Activated CD8-positive, alpha-beta T cell treated with anti-CD3 and anti-CD28 coated beads for 36 hours (primary cell): ENCODE results near the gene NR0B2. TPM values are rescaled to one million over a fixed set of nuclear protein-coding genes. Genes with fewer than 3 reads are reported as not detected.

Source experiments
- ATAC-seq: fragments of 200-7000 bp; cut with Tn5 transposase; one replicate; pipeline ENCODE4 v1.10.0; 2021; ENCODE audit warnings: mild to moderate bottlenecking, moderate library complexity
- CTCF ChIA-PET: fragments of 350-600 bp; sonication (Branson Sonifier 250); formaldehyde crosslinking; loops from one replicate; lab custom pipeline; 2021; ENCODE audit warnings: antibody characterized with exemption; lab: Charles Lee
- POLR2A ChIA-PET: fragments of 350-600 bp; sonication (Branson Sonifier 250); formaldehyde crosslinking; loops from one replicate; lab custom pipeline; 2021; ENCODE audit warnings: antibody characterized with exemption; lab: Charles Lee
- DNase-seq: peaks from one replicate; pipeline ENCODE4 v3.0.0-alpha.2; 2020
- H3K27ac Mint-ChIP-seq: one replicate; pipeline ENCODE4 v1.8.0; 2021; ENCODE audit warnings: mild to moderate bottlenecking, mixed read lengths
- H3K27me3 Mint-ChIP-seq: one replicate; pipeline ENCODE4 v1.8.0; 2021; ENCODE audit warnings: mixed read lengths
- H3K36me3 Mint-ChIP-seq: one replicate; pipeline ENCODE4 v1.8.0; 2021; ENCODE audit warnings: low read depth, mixed read lengths
- H3K4me1 Mint-ChIP-seq: one replicate; pipeline ENCODE4 v1.8.0; 2021; ENCODE audit warnings: low read depth, mixed read lengths
- H3K4me3 Mint-ChIP-seq: one replicate; pipeline ENCODE4 v1.8.0; 2021; ENCODE audit warnings: mild to moderate bottlenecking, moderate library complexity, mixed read lengths
- H3K9me3 Mint-ChIP-seq: one replicate; pipeline ENCODE4 v1.8.0; 2021; ENCODE audit warnings: mixed read lengths
- CTCF ChIP-seq: fragments of 200-600 bp; IDR thresholded peaks from one replicate; pipeline ENCODE4 v1.8.0; 2022; ENCODE audit warnings: antibody characterized with exemption, mild to moderate bottlenecking
- intact Hi-C: fragments of 100-400 bp; cut with micrococcal nuclease; formaldehyde crosslinking; loops from one replicate; pipeline ENCODE4 v1.10.0; 2022
- total RNA-seq, 2 experiments: library from RNA; stranded (reverse); gene quantifications; one replicate each; pipeline ENCODE4 v1.2.3, GENCODE V29; 2021

The NR0B2 gene
- total RNA-seq, 2 experiments from 2014 or later = not detected

GRCh38 chr1:26915204-26915842, 1.5 kb upstream of the NR0B2 start:
- CTCF ChIA-PET = no interaction called here
- ATAC-seq (no peak), DNase-seq (no peak)
- no peaks in the 10 kb centered on the region for H3K36me3 Mint-ChIP-seq
- no peak overlapping the region for H3K27ac Mint-ChIP-seq
- H3K4me1 Mint-ChIP-seq = peaks cover 3% of the 10 kb centered on the region
- POLR2A ChIA-PET = interaction anchor here (1.2 kb wide), 1 partner anchor 25 kb away, joined by 3 read pairs; the partner anchor contains the start of gene GPN2
- no peak for TF ChIP-seq CTCF
- intact Hi-C loops = no loop called here
- no peak overlapping the region for H3K4me3 Mint-ChIP-seq
- H3K9me3 Mint-ChIP-seq = no peaks in the 10 kb centered on the region
- no peaks in the 10 kb centered on the region for H3K27me3 Mint-ChIP-seq

GRCh38 chr1:26913389-26913753, 404 bp downstream of the NR0B2 start:
- ATAC-seq (no peak), DNase-seq (no peak)
- Mint-ChIP-seq H3K27me3 (no peaks in the 10 kb centered on the region), H3K9me3 (no peaks in the 10 kb centered on the region), H3K4me3 (no peak overlapping the region), H3K27ac (no peak overlapping the region), H3K4me1 (no peaks in the 10 kb centered on the region), H3K36me3 (no peaks in the 10 kb centered on the region)
- POLR2A ChIA-PET = interaction anchor here (2.3 kb wide), 1 partner anchor 13 kb away, joined by 8 read pairs; the partner anchor contains the start of gene GPATCH3
- intact Hi-C loops = no loop called here
- TF ChIP-seq CTCF = no peak
- CTCF ChIA-PET = interaction anchor here (1.3 kb wide), 2 partner anchors 13 to 84 kb away, joined by 4 to 6 read pairs; partner anchors contain the start of gene GPATCH3

GRCh38 chr1:26912147-26912490, 1.7 kb downstream of the NR0B2 start:
- H3K9me3 Mint-ChIP-seq = no peaks in the 10 kb centered on the region
- H3K4me3 Mint-ChIP-seq = no peak overlapping the region
- intact Hi-C loops = no loop called here
- H3K4me1 Mint-ChIP-seq = no peaks in the 10 kb centered on the region
- ChIA-PET POLR2A (interaction anchor here (2.3 kb wide), 1 partner anchor 12 kb away, joined by 8 read pairs; the partner anchor contains the start of gene GPATCH3), CTCF (interaction anchor here (1.3 kb wide), 1 partner anchor 11 kb away, joined by 4 read pairs; the partner anchor contains the start of gene GPATCH3)
- no peaks in the 10 kb centered on the region for H3K27me3 Mint-ChIP-seq
- DNase-seq (no peak), ATAC-seq (no peak)
- no peak overlapping the region for H3K27ac Mint-ChIP-seq
- H3K36me3 Mint-ChIP-seq = no peaks in the 10 kb centered on the region
- no peak for TF ChIP-seq CTCF

GRCh38 chr1:26911399-26912146, 2.2 kb downstream of the NR0B2 start:
- TF ChIP-seq CTCF = no peak
- Mint-ChIP-seq H3K27me3 (no peaks in the 10 kb centered on the region), H3K9me3 (no peaks in the 10 kb centered on the region), H3K4me1 (no peaks in the 10 kb centered on the region), H3K27ac (no peak overlapping the region), H3K4me3 (no peak overlapping the region), H3K36me3 (no peaks in the 10 kb centered on the region)
- intact Hi-C loops = no loop called here
- DNase-seq (no peak), ATAC-seq (no peak)
- CTCF ChIA-PET = interaction anchor here (0.7 kb wide), 1 partner anchor 86 kb away, joined by 3 read pairs; no protein-coding TSS in a partner anchor
- POLR2A ChIA-PET = interaction anchor here (0.8 to 1.0 kb wide), 2 partner anchors 12 to 39 kb away, joined by 3 read pairs; partner anchors contain the start of gene GPATCH3
